C4-2B (cell line): Measurements from ENCODE around the gene SVBP.

Experiments
- H3K27ac ChIP-seq: fragments of 450-650 bp; 2 replicates; pipeline ENCODE4 v1.5.1; 2017
- ZFX ChIP-seq: fragments of 450-650 bp; IDR thresholded peaks from 2 replicates; pipeline ENCODE4 v1.6.1; 2017
- TF ChIP-seq, protein P1 (sequence below): fragments of 450-650 bp; conservative IDR thresholded peaks from 2 replicates; pipeline ENCODE4 v1.5.1; 2017; ENCODE audit warnings: mild to moderate bottlenecking

The SVBP gene

GRCh38 chr1:42830631-42831030, 13.4 kb upstream of the SVBP start:
- TF ChIP-seq ZFX: no peak
- TF ChIP-seq, protein P1, sequence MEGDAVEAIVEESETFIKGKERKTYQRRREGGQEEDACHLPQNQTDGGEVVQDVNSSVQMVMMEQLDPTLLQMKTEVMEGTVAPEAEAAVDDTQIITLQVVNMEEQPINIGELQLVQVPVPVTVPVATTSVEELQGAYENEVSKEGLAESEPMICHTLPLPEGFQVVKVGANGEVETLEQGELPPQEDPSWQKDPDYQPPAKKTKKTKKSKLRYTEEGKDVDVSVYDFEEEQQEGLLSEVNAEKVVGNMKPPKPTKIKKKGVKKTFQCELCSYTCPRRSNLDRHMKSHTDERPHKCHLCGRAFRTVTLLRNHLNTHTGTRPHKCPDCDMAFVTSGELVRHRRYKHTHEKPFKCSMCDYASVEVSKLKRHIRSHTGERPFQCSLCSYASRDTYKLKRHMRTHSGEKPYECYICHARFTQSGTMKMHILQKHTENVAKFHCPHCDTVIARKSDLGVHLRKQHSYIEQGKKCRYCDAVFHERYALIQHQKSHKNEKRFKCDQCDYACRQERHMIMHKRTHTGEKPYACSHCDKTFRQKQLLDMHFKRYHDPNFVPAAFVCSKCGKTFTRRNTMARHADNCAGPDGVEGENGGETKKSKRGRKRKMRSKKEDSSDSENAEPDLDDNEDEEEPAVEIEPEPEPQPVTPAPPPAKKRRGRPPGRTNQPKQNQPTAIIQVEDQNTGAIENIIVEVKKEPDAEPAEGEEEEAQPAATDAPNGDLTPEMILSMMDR: no peak
- no peak overlapping the region for H3K27ac ChIP-seq

GRCh38 chr1:42825036-42825851, 8.0 kb upstream of the SVBP start:
- H3K27ac ChIP-seq: no peak overlapping the region
- no peak for TF ChIP-seq ZFX
- TF ChIP-seq, protein P1: no peak

GRCh38 chr1:42824481-42825035, 7.4 kb upstream of the SVBP start:
- no peak overlapping the region for H3K27ac ChIP-seq

DNA sequence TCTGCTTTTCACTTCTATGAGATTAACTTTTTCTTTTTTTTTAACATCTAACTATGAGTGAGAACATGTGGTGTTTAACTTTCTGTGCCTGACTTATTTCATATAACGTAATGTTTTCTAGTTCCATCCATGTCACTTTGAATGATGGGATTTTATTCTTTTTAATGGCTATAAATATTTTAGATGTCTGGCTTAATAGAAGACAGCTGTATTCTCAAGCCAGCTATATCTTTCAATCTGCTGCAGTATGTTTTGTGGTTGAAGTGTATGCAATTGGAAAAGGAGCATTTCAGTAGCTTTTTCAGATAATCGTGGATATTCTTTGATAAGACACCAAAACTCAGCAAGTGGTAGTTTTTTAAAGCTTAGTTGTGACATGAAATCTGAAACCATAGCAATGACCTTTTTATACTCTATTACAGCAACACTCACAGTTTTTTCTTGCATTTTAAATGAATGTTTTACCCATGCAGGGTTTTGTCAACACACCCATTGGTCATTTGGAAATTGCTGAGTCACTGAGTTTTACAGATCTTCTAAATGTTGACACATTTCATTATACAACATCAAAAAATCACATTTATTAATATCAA, 5.7 kb upstream of the SVBP start:
- H3K27ac ChIP-seq: no peak overlapping the region
- TF ChIP-seq, protein P1: no peak
- TF ChIP-seq ZFX: no peak

More at GRCh38 chr1:42824481-42825035, 7.4 kb upstream of the SVBP start:
- TF ChIP-seq, protein P1: no peak
- TF ChIP-seq ZFX: no peak

- TF ChIP-seq ZFX: no peak
- TF ChIP-seq, protein P1: no peak
- H3K27ac ChIP-seq: no peak overlapping the region
Measured at GRCh38 chr1:42821690-42822089, 4.5 kb upstream of the SVBP start.

GRCh38 chr1:42820813-42821212, 3.6 kb upstream of the SVBP start:
- H3K27ac ChIP-seq: no peak overlapping the region
- TF ChIP-seq, protein P1: no peak
- no peak for TF ChIP-seq ZFX

DNA sequence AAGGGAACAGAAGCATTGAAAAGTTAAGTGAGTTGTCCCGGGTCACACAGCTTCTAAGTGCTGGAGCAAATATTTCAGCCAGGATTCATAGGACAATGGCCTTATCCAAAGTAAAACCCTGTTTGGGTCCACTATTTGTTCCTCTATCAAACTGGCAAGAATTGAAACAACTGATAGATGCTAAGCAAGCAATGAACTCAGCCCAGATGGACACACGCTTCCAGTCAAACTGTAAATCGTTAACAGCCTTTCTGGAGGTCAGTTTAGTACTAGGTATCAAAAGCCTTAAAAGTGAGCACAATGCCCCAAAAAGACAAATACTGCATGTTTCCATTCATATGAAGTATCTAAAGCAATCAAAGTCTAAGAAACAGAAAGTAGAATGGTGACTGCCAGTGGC, 779 bp upstream of the SVBP start:
- H3K27ac ChIP-seq: no peak overlapping the region
- no peak for TF ChIP-seq ZFX
- TF ChIP-seq, protein P1: no peak
